Measurements from ENCODE around the gene RASGRP2. TPM values are rescaled to one million over a fixed set of nuclear protein-coding genes. Genes with fewer than 3 reads are reported as not detected.

RASGRP2 gene
- polyA plus RNA-seq, 1 donor, result 10.7 TPM

DNA sequence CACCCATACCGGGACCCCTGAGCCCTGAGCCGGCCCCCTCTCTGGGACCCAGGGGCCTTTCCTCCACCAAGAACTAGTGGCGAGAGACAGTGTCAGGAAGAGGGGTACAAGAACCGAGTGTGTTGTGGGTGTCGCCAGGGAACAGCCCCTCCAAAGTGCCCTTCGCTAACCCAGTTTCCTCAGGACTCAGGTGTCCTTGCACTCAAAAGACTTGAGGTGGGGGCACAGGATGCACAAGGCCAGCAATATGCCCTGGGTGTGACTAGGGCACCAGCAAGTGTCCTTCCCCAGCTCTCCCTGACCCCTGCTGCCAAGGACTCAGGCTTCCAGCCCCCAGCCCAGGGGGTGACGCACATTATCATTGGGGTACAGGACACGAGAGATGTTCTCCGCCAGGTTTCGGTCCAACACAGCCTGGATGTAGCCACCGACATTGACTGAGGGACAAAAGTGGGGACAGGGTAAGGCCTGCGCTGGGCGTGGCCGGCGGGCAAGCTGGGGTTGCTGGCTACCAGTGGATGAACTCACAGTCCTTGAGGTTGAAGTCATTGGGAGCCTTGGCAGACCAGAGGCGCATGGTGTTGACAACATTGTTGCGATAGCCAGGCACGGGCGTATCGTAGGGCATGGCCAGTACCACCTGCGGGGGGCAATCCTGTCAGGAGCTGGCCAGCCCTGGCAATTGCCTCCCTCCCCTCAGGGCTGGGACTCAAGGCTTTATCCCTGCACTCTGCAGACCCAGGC lies 11.1 kb upstream of the RASGRP2 start:
- Histone ChIP-seq H3K9me3 (ENCODE audit: control insufficient read depth, low read depth, low read length) (no peaks in the 10 kb centered on the region), H3K27ac (ENCODE audit: low read length) (no peak overlapping the region), H3K4me1 (ENCODE audit: control insufficient read depth, insufficient read depth, low read length) (peaks cover 3% of the 10 kb centered on the region), H3K27me3 (ENCODE audit: control insufficient read depth, insufficient read depth, low read length) (no peaks in the 10 kb centered on the region), H3K4me3 (ENCODE audit: low read length) (no peak overlapping the region), H3K36me3 (ENCODE audit: control insufficient read depth, insufficient read depth, low read length) (no peaks in the 10 kb centered on the region)
- WGBS (ENCODE audit: insufficient coverage, low lambda C conversion rate), result no CpG with 5 or more reads among the region's 21 CpGs
- DNase-seq, result no peak

DNA sequence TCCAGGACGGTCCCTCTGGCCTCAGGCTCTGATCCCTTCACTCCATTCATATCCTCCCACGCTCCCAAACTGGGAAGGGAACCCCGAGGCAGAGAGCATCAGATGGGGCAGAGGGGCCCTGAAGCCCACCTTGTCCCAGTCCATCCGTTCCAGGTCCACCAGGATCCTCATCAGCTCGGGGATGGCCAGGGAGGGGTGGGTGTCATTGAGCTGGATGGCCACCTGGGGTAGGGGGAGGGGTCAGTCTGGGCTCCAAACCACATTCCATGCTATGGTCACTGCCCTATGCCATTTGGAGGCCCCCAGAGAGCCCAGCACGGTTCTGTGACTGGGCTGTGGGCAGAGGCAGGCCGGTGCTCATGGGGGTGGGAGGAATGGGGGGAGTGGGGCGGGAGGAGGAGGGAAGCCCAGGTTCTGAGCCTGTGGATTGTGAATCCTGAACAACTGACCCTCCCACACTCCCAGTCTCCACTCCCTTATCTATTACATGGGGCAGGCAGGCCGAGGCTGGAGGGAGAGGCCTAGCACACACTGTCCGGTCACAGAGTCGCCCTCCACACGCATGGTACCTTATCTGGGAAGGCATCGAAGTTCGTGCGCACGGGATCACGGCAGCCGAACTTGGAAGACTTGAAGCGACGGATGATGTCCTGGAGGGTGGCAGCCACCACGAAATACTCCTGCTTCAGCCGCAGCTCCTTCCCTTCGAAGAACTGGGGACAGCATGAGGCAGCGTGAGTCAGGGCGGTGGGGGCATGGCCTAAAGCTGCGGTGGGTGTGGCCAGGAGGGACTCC lies 10.4 kb upstream of the RASGRP2 start:
- Histone ChIP-seq H3K27ac (ENCODE audit: low read length) (no peak overlapping the region), H3K36me3 (ENCODE audit: control insufficient read depth, insufficient read depth, low read length) (no peaks in the 10 kb centered on the region), H3K27me3 (ENCODE audit: control insufficient read depth, insufficient read depth, low read length) (no peaks in the 10 kb centered on the region), H3K4me3 (ENCODE audit: low read length) (no peak overlapping the region), H3K4me1 (ENCODE audit: control insufficient read depth, insufficient read depth, low read length) (no peaks in the 10 kb centered on the region), H3K9me3 (ENCODE audit: control insufficient read depth, low read depth, low read length) (no peaks in the 10 kb centered on the region)
- WGBS (ENCODE audit: insufficient coverage, low lambda C conversion rate), result no CpG with 5 or more reads among the region's 26 CpGs
- DNase-seq, result no peak

DNA sequence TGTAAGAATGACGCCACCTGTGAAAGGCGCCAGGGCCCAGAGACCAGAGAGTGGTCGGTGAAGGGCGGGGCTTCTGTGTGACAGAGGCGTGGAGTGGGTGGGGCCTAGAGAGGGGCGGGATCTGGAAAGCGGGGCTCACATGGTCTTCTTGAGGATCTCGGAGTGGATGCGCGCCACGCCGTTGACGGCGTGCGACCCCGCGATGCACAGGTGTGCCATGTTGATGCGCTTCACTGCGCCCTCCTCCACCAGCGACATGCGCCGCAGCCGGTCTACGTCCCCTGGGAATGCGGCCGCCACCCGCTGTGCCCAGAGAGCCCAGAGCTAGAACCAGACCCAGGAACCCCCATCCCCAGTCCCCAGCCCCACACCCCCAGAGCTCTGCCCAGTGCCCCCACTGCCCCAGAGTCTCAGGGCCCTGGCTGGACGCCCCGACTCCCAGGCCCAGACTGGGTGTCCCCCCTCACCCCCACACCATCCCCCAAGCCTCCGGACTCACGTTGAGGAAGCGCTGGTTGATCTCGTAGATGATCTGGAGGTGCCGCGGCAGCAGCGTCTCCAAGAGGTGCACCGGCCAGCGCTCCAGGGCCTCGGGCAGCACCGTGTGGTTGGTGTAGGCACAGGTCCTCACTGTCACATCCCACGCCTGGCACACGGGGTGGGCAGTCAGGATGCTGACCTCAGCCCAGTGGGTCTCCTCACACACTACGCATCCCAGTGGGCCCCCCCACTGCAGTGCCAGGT lies 9.6 kb upstream of the RASGRP2 start:
- Histone ChIP-seq H3K9me3 (ENCODE audit: control insufficient read depth, low read depth, low read length) (no peaks in the 10 kb centered on the region), H3K4me3 (ENCODE audit: low read length) (no peak overlapping the region), H3K36me3 (ENCODE audit: control insufficient read depth, insufficient read depth, low read length) (no peaks in the 10 kb centered on the region), H3K4me1 (ENCODE audit: control insufficient read depth, insufficient read depth, low read length) (no peaks in the 10 kb centered on the region), H3K27ac (ENCODE audit: low read length) (no peak overlapping the region), H3K27me3 (ENCODE audit: control insufficient read depth, insufficient read depth, low read length) (no peaks in the 10 kb centered on the region)
- no peak for DNase-seq
- WGBS (ENCODE audit: insufficient coverage, low lambda C conversion rate), result no CpG with 5 or more reads among the region's 43 CpGs

DNA sequence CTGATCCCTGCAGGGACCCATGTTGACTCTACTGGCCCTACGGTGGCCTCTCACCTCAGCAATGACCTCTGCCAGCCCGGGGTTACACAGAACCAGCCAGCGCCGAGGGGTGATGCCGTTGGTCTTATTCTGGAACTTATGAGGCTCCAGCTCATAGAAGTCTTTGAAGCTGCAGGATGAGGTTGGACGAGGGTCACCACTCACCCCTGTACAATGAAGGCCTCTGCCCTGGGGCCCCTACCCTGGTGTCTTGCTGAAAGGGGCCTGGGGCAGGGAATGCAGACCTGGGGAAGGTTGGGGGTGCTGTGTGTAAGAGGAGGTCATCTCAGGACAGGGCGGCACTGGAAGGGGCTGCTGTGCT lies 9.1 kb upstream of the RASGRP2 start:
- H3K36me3 ChIP-seq (ENCODE audit: control insufficient read depth, insufficient read depth, low read length), result no peaks in the 10 kb centered on the region
- H3K27ac ChIP-seq (ENCODE audit: low read length), result no peak overlapping the region
- no peaks in the 10 kb centered on the region for H3K9me3 ChIP-seq (ENCODE audit: control insufficient read depth, low read depth, low read length)
- no peak overlapping the region for H3K4me3 ChIP-seq (ENCODE audit: low read length)
- no CpG with 5 or more reads among the region's 7 CpGs for WGBS (ENCODE audit: insufficient coverage, low lambda C conversion rate)
- no peaks in the 10 kb centered on the region for H3K4me1 ChIP-seq (ENCODE audit: control insufficient read depth, insufficient read depth, low read length)
- DNase-seq, result no peak
- H3K27me3 ChIP-seq (ENCODE audit: control insufficient read depth, insufficient read depth, low read length), result no peaks in the 10 kb centered on the region

DNA sequence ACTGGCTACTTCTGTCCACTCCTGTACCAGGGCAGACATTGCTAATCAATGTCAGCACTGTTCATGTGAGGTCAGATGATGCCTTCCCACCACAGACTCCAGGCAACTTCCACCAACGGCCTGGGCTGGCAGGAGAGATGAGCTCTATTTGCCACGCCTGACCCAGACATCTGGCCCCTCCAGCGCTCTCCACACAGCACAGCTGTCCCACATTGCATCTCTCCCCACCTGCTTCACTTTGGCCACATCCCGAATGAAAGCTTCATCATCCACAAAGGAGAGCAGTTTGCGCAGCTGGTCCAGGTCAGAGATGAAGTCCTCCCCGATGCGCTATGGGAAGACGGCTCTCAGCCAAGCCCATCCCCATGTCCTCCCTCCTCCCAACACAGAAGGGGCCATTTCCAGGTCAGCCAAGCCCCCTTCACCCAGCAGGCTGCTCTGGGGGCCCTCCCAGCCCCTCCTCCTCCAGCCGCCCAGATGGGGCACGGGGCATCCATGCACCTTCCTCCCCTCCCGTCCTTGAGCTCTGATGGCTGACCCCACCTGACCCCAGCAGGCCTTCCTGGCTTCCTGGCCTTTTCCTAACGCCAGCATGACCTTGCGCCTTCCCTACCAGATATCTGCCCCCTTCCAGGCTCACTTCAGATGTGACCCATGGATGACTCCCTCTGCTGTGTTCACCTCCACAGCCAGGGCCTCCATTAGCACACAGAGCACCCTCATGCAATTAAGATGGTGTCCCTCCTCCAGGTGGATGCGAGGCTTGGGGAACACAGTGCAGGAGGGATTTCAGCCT lies 8.4 kb upstream of the RASGRP2 start:
- H3K36me3 ChIP-seq (ENCODE audit: control insufficient read depth, insufficient read depth, low read length), result no peaks in the 10 kb centered on the region
- no peaks in the 10 kb centered on the region for H3K4me1 ChIP-seq (ENCODE audit: control insufficient read depth, insufficient read depth, low read length)
- H3K27me3 ChIP-seq (ENCODE audit: control insufficient read depth, insufficient read depth, low read length), result peaks cover 3% of the 10 kb centered on the region
- WGBS (ENCODE audit: insufficient coverage, low lambda C conversion rate), result 100% methylated on average over 1 of the region's 14 CpGs
- no peaks in the 10 kb centered on the region for H3K9me3 ChIP-seq (ENCODE audit: control insufficient read depth, low read depth, low read length)
- no peak for DNase-seq
- H3K4me3 ChIP-seq (ENCODE audit: low read length), result no peak overlapping the region
- H3K27ac ChIP-seq (ENCODE audit: low read length), result no peak overlapping the region

DNA sequence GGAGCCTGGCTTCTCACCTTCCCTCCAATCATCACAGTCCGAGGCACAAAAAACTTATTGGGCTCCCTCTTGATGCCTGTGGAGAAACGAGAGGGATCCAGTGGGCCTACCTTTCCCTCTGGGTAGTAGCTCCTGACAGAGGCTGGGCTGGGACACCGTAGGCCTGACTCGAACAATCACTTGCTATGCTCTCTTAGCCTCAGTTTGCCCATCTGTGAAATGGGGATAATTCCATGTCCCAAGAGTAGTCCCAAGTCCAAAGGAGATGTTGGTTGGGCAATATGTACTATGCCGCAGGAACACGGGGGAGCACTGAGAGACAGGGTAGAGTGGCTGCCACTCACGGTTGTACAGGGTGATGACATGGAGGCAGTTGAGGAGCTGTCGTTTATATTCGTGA lies 7.6 kb upstream of the RASGRP2 start:
- Histone ChIP-seq H3K4me1 (ENCODE audit: control insufficient read depth, insufficient read depth, low read length) (no peaks in the 10 kb centered on the region), H3K4me3 (ENCODE audit: low read length) (no peak overlapping the region), H3K27ac (ENCODE audit: low read length) (no peak overlapping the region), H3K27me3 (ENCODE audit: control insufficient read depth, insufficient read depth, low read length) (peaks cover 10% of the 10 kb centered on the region), H3K9me3 (ENCODE audit: control insufficient read depth, low read depth, low read length) (no peaks in the 10 kb centered on the region), H3K36me3 (ENCODE audit: control insufficient read depth, insufficient read depth, low read length) (no peaks in the 10 kb centered on the region)
- WGBS (ENCODE audit: insufficient coverage, low lambda C conversion rate), result no CpG with 5 or more reads among the region's 9 CpGs
- DNase-seq, result no peak

DNA sequence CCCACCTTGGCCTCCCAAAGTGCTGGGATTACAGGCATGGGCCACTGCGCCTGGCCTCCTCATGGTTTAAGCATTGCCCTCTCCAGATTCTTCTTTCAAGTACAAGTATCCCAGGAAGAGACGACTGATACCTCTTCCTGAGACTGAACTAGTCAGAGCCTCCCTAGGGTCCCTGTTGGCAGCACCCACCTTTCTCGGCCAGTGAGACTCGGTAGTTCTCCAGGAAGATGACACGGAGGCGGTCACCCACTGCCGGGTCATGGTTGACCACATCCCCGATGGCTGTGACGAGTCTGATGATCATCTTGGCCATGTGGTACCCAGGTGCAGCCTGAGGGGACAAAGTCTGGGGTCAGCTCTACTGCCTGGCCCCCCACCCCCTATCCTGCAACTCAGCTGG lies 7.2 kb upstream of the RASGRP2 start:
- Histone ChIP-seq H3K27me3 (ENCODE audit: control insufficient read depth, insufficient read depth, low read length) (peaks cover 15% of the 10 kb centered on the region), H3K27ac (ENCODE audit: low read length) (no peak overlapping the region), H3K4me1 (ENCODE audit: control insufficient read depth, insufficient read depth, low read length) (no peaks in the 10 kb centered on the region), H3K4me3 (ENCODE audit: low read length) (no peak overlapping the region), H3K36me3 (ENCODE audit: control insufficient read depth, insufficient read depth, low read length) (no peaks in the 10 kb centered on the region), H3K9me3 (ENCODE audit: control insufficient read depth, low read depth, low read length) (no peaks in the 10 kb centered on the region)
- no peak for DNase-seq
- no CpG with 5 or more reads among the region's 9 CpGs for WGBS (ENCODE audit: insufficient coverage, low lambda C conversion rate)

DNA sequence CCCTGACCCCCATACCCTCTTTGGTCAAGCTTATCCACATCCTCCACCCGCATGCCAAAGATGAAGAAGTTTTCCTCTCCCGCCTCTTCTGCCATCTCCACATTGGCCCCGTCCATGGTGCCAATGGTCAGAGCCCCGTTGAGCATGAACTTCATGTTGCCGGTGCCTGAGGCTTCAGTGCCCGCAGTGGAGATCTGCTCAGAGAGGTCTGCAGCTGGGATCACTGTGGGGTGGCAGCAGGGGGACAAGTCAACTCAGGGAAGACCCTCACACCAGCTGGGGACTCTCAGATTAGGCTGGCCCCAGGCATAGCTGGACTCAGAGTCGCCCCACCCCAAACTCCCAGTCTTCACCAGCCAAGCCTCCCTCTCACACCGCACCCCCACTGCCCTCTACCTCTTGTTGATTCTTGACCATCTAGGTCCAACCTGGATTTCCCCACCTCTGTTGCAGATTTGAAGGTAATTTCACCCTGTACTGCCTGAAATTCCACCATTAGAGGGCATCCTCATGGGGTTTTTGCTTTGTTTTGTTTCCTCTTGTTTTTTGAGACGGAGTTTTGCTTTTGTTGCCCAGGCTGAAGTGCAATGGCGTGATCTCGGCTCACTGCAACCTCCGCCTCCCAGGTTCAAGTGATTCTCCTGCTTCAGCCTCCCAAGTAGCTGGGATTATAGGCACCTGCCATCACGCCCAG lies 6.6 kb upstream of the RASGRP2 start:
- H3K36me3 ChIP-seq (ENCODE audit: control insufficient read depth, insufficient read depth, low read length), result no peaks in the 10 kb centered on the region
- no peak overlapping the region for H3K4me3 ChIP-seq (ENCODE audit: low read length)
- no peak overlapping the region for H3K27ac ChIP-seq (ENCODE audit: low read length)
- no peak for DNase-seq
- WGBS (ENCODE audit: insufficient coverage, low lambda C conversion rate), result 100% methylated on average over 3 of the region's 13 CpGs
- peaks cover 21% of the 10 kb centered on the region for H3K27me3 ChIP-seq (ENCODE audit: control insufficient read depth, insufficient read depth, low read length)
- no peaks in the 10 kb centered on the region for H3K9me3 ChIP-seq (ENCODE audit: control insufficient read depth, low read depth, low read length)
- peaks cover 3% of the 10 kb centered on the region for H3K4me1 ChIP-seq (ENCODE audit: control insufficient read depth, insufficient read depth, low read length)

DNA sequence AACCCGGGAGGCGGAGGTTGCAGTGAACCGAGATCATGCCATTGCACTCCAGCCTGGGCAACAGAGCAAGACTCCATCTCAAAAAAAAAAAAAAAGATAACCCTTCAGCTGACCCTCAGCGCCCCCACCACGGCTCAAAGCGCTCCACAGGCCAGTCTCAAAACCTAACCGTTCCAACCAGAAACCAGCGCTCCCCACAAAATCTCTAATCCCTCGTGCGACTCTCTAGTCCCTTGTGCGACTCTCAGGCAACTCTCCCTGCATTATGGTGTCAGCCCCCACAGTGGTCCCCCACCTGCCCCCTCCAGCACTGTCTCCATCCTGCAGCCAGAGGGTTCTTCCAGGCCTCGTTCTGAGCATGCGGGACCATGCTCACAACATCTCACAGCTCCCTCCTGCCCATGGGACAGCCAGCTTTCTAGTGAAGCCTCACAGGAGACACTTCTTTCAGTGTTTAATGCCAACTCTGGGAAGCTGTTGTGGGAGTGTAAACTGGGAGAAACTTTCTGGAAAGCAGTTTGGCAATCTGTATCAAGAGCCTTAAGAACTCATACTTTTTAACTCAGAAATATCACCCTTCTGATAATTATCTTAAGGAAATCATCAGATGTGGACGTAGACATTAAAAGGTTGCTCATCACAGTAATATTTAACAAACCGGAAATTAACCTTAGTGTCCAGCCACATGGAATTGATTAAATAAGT lies 4.2 kb upstream of the RASGRP2 start:
- 83% methylated on average over 2 of the region's 15 CpGs for WGBS (ENCODE audit: insufficient coverage, low lambda C conversion rate)
- Histone ChIP-seq H3K36me3 (ENCODE audit: control insufficient read depth, insufficient read depth, low read length) (no peaks in the 10 kb centered on the region), H3K4me1 (ENCODE audit: control insufficient read depth, insufficient read depth, low read length) (peaks cover 21% of the 10 kb centered on the region), H3K27me3 (ENCODE audit: control insufficient read depth, insufficient read depth, low read length) (peaks cover 41% of the 10 kb centered on the region), H3K4me3 (ENCODE audit: low read length) (no peak overlapping the region), H3K27ac (ENCODE audit: low read length) (no peak overlapping the region), H3K9me3 (ENCODE audit: control insufficient read depth, low read depth, low read length) (peaks cover 10% of the 10 kb centered on the region)
- no peak for DNase-seq

All from large intestine (tissue), 3 donors.